RWPE2 (cell line): Measurements from ENCODE around the gene AQP6.

Experiments
- ATAC-seq: fragments of 200-7000 bp; cut with Tn5 transposase; 3 replicates; pipeline ENCODE4 v1.9.1; 2021; ENCODE audit warnings: low read depth
- DNase-seq: peaks from one replicate; pipeline ENCODE4 v3.0.0-alpha.2; 2020; ENCODE audit warnings: low spot score
- H3K27ac ChIP-seq: fragments of 450-650 bp; 2 replicates; pipeline ENCODE4 v1.5.1; 2017; ENCODE audit warnings: mild to moderate bottlenecking; ENCODE audit not compliant: poor library complexity, severe bottlenecking
- H3K27me3 ChIP-seq: fragments of 250-450 bp; sonication (Bioruptor Pico); 2 replicates; pipeline ENCODE4 v1.5.1; 2021; ENCODE audit warnings: mild to moderate bottlenecking, moderate library complexity; ENCODE audit not compliant: insufficient read depth, poor library complexity, severe bottlenecking
- H3K36me3 ChIP-seq: fragments of 250-450 bp; sonication (Bioruptor Pico); 2 replicates; pipeline ENCODE4 v1.5.1; 2020; ENCODE audit warnings: low read depth, mild to moderate bottlenecking, moderate library complexity
- H3K4me1 ChIP-seq: fragments of 250-450 bp; sonication (Bioruptor Pico); 2 replicates; pipeline ENCODE4 v1.5.1; 2021; ENCODE audit warnings: mild to moderate bottlenecking, moderate library complexity; ENCODE audit not compliant: insufficient read depth, poor library complexity, severe bottlenecking
- H3K4me3 ChIP-seq: fragments of 250-450 bp; sonication (Bioruptor Pico); 2 replicates; pipeline ENCODE4 v1.5.1; 2021; ENCODE audit warnings: mild to moderate bottlenecking, moderate library complexity; ENCODE audit not compliant: severe bottlenecking
- H3K9me3 ChIP-seq: fragments of 250-450 bp; sonication (Bioruptor Pico); 2 replicates; pipeline ENCODE4 v1.5.1; 2021; ENCODE audit warnings: mild to moderate bottlenecking, moderate library complexity; ENCODE audit not compliant: severe bottlenecking
- TF ChIP-seq, protein P1 (sequence below): fragments of 450-650 bp; IDR thresholded peaks from one replicate; pipeline ENCODE4 v1.5.1; 2017; ENCODE audit warnings: mild to moderate bottlenecking, moderate library complexity; ENCODE audit not compliant: poor library complexity, severe bottlenecking

The AQP6 gene

DNA sequence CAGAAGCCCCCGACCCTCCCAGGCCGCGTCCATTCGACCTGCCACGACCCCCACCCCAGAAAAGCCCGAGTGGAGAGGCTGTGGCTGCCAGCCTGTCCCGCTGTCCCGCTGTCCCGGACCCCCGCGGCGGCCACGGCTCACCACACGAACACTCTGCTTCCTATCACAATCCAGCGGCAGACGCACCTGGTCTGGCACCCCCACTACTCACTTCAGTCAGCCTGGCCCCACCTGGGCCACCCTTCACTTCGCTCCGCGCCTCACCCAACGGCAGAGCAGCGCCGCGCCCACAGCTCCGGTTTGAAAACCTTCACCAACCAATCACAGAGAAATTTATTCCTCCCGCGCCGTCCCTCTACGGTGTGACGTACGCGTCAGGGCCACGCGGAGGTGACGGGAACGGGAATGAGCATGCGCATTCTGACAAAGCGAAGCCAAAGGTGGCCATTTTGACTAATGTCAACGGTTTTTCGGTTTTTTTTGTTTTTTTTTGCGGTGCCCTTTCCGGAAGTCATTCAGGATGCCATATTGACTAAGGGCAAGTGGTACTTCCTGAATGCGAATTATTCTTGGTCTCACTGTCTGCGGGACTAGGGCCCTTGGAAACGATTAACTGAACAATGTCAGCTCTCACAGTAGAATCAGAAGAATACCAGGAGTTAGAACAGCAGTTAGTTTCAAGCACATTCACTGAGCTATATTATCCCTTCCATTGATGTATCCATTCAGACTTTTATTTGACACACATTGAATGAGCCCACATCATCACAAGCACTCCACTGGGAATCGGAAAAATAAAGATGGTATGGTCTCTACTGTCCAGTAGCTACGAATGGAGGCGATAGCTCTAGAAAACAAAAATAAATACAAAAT is 52.7 kb downstream of the AQP6 start, which contains the start of gene RACGAP1:
TSS of gene RACGAP1 (minus strand) at position 308 of the 873 bp plus-strand sequence. CDS start 8,779 bp downstream, outside the sequence.
- peaks cover 24% of the 10 kb centered on the region for H3K36me3 ChIP-seq
- no peaks in the 10 kb centered on the region for H3K9me3 ChIP-seq
- peak within 1 kb of the TSS; percentile 75 for H3K4me3 ChIP-seq
- peaks cover 10% of the 10 kb centered on the region for H3K4me1 ChIP-seq
- no peaks in the 10 kb centered on the region for H3K27me3 ChIP-seq
- ATAC-seq, result peak; percentile 97
- TF ChIP-seq, protein P1, sequence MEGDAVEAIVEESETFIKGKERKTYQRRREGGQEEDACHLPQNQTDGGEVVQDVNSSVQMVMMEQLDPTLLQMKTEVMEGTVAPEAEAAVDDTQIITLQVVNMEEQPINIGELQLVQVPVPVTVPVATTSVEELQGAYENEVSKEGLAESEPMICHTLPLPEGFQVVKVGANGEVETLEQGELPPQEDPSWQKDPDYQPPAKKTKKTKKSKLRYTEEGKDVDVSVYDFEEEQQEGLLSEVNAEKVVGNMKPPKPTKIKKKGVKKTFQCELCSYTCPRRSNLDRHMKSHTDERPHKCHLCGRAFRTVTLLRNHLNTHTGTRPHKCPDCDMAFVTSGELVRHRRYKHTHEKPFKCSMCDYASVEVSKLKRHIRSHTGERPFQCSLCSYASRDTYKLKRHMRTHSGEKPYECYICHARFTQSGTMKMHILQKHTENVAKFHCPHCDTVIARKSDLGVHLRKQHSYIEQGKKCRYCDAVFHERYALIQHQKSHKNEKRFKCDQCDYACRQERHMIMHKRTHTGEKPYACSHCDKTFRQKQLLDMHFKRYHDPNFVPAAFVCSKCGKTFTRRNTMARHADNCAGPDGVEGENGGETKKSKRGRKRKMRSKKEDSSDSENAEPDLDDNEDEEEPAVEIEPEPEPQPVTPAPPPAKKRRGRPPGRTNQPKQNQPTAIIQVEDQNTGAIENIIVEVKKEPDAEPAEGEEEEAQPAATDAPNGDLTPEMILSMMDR, result no peak
- peak; percentile 93 for DNase-seq
- peak within 1 kb of the TSS; percentile 56 for H3K27ac ChIP-seq

DNA sequence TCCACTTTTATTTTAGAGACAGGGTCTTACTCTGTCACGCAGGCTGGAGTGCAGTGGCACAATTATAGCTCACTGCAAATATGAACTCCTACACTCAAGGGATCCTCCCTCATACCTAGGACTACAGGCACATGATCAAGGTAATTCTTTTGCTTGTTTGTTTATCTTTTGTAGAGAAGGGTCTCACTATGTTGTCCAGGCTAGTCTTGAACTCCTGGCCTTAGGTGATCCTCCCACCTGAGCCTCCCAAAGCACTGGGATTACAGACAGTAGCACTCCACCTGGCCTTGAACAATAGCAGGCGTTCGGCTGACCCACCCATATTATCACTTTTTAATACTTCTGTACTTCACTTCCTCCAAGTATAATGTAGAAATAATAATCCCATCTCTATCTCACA is 53.9 kb downstream of the AQP6 start:
- no peak for ATAC-seq
- no peak for DNase-seq
- Histone ChIP-seq H3K4me3 (no peak overlapping the region), H3K27ac (no peak overlapping the region), H3K9me3 (no peaks in the 10 kb centered on the region), H3K36me3 (peaks cover 18% of the 10 kb centered on the region), H3K4me1 (peaks cover 10% of the 10 kb centered on the region), H3K27me3 (no peaks in the 10 kb centered on the region)
- TF ChIP-seq, protein P1, result no peak
